GM19328 (cell line): ENCODE data around the gene CARD14.
"Not testable (repeated sequence)": the region's sequence is repeated elsewhere in the genome, so short reads cannot be mapped to it uniquely, and the experiment has no call there.

ENCODE experiments used
- ATAC-seq: cut with Tn5 transposase; IDR thresholded peaks from one replicate; pipeline ENCODE4 v1.9.1; 2021; ENCODE audit warnings: mild to moderate bottlenecking, moderate library complexity; ENCODE audit not compliant: unreplicated experiment

CARD14 gene

DNA sequence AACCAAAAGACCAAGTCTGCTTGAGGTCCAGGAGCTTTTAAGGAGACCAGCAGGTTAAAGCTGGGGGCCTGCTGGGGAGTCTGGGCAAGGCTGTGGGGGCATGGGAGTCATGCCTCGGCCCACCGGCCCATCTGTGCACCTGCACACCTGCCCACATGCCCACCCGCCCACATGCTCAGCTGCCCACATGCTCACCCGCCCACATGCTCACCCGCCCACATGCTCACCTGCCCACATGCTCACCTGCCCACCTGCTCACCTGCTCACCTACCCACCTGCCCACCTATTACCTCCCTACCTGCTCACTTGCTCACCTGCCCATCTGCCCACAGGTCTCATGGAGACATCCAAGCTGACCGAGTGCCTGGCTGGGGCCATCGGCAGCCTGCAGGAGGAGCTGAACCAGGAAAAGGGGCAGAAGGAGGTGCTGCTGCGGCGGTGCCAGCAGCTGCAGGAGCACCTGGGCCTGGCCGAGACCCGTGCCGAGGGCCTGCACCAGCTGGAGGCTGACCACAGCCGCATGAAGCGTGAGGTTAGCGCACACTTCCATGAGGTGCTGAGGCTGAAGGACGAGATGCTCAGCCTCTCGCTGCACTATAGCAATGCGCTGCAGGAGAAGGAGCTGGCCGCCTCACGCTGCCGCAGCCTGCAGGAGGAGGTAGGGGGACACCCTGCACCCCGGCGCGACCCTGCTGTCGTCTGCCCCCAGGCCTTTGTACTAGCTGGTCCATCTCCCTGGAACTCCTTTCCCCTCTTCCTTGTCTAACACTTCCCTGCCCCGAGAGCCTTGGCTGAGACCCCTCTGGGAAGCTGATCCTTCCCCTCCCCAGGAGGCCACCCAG, 14.0 kb downstream of the CARD14 start:
- ATAC-seq: no peak

DNA sequence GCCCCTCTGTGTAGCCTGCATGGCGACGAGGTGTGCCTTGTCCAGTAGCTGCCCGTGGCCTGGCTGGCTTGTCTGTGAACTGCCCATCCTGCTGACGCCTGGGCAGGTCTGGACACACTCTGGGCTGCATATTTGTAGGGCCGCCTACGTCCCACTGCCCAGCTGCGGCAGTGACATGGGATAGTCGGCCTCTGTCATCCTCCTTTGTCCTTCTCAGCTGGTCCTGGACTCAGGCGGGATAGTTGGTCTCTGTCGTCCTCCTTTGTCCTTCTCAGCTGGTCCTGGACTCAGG, 14.5 kb downstream of the CARD14 start:
- ATAC-seq: no peak

DNA sequence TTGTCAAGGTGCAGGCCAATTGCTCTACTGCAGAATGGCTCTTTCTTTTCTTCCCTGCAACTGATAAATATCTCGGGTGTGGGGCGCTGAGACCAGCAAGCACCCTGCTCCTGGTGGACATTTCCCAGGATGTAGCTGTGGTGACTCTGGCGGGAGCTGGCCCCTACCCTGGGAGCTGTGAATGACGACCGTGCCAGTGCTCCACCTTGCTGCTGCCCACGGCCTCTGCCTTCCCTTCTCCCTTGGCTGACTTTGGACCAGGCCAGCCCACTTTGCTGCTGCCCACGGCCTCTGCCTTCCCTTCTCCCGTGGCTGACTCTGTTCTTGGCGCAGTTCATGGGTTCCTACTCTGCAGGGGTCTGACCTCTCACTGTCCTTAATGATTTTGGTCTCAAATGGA, 16.1 kb downstream of the CARD14 start:
- no peak for ATAC-seq

DNA sequence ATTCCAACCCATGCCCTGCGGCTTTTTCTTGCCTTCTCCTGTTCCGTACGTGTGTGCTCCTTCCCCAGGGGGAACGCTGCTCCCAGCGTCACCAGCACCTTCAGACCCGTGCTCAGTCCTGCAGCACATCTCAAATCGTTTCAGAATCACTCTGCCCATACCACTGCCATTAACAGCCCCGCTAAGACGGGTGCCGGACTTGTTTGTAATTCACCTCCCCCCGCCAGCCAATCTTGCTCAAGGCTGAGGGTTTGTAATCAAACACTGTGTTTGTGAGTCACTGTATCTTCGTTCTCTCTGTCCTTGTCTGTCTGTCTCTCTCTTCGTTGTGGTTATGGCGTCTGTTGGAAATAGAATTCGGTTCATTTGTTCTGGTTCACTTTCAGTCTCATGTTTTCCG, 17.3 kb downstream of the CARD14 start:
- ATAC-seq: no peak

DNA sequence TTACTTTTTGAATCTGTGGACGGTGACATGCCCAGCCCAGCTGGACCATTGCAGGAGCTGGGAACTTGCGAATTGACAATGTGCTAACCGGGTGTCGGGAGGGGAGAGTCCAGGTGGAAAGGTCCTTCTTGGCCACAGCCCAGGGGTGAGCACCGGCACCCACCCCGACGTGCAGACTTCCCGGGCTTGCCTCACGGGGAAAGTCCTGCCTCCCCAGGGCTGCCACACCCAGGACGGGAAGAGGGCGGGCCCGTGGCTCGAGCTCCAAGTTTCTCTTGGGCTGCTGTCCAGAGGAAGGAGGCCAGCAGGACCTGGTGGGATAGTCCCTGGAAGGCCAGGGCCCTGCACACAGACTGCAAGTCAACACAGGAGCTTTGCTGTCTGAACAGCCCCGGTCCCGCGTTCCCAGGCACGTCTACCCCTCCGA, 17.7 kb downstream of the CARD14 start:
- ATAC-seq: no peak

DNA sequence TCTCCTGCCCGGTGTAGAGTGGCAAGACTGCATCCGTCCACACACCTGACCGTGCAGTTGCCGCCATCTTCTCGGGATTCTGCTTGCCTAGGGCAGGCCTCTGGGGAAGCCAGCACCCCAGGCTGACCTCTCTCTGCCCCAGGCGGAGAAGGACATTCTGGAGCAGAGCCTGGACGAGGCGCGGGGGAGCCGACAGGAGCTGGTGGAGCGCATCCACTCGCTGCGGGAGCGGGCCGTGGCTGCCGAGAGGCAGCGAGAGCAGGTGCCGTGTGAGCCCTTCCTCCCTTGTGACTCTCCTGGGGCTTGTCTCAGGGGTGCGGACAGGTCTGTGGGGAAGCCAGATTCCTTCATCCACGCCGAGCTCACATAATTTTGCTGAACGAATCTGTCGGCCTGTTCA, 19.8 kb downstream of the CARD14 start:
- no peak for ATAC-seq

DNA sequence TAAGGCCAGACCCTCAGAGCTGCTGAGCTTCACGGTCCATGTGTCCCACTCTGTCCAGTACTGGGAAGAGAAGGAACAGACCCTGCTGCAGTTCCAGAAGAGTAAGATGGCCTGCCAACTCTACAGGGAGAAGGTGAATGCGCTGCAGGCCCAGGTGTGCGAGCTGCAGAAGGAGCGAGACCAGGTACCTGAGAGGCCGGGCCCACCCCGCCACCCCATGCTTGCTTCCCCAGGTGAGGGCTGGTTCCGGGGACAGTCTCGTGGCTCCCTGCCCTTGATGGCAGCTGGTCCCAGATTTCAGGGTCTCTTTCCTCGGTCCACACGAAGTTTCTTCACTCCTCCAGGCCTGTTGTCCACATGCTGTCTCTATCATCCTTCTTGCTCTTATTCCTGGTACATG, 20.9 kb downstream of the CARD14 start:
- ATAC-seq: no peak

DNA sequence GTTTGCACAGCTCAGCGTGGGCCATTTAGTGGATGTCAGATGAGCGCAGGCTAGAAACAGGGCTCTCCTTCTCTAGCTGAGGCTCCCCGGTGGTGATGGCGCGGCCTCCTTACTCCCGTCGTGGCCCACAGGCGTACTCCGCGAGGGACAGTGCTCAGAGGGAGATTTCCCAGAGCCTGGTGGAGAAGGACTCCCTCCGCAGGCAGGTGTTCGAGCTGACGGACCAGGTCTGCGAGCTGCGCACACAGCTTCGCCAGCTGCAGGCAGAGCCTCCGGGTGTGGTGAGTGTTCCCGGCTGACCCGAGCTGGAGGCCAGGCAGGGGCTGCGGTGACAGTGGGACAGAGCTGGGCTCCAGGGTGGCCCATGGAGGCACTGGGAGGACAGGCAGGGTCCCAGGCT, 21.4 kb downstream of the CARD14 start:
- no peak for ATAC-seq

DNA sequence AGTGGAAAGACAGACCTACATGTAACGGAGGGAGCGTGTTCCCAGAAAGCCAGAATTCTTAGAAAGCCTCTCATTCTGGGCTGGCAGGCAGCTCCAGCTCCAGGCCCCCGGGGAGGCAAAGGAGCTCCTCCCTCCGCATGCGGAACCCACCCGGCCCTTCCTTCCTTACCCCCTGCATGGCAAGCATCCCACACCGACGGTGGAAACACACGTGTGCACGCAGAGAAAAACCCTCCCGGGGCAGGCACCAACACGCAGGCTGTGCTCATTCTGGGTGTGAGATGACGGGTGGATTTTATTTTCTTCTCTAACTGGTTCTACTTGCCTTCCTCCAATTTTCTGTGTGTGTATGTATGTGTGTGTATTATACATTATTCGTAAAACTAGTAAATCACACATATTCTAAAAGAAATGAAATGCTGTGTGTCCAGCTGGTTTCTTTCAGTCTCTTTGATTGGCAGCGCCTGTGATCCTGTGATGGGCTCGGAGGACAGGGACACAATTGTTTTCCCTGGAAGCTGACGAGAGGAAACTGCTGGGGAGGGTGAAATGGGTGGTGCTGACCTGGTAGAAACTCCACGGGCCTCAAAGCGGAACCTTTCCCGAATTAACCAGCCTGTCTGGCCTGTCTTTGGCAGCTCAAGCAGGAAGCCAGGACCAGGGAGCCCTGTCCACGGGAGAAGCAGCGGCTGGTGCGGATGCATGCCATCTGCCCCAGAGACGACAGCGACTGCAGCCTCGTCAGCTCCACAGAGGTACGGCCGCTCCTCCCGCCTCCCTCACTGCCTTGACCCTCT, 22.2 kb downstream of the CARD14 start:
- no peak for ATAC-seq

DNA sequence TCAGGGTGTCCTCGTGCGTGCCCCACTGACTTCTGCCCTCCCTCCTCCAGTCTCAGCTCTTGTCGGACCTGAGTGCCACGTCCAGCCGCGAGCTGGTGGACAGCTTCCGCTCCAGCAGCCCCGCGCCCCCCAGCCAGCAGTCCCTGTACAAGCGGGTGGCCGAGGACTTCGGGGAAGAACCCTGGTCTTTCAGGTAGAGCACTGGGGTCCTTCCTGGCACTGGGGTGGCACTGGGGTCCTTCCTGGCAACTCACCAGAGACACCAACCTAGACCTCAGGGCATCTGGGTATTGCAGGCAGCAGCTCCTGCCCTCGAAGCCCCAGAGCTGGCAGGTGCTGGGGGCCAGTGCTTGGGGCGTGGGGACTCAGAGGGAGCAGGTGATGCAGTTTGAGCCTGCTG, 25.3 kb downstream of the CARD14 start:
- ATAC-seq: no peak

DNA sequence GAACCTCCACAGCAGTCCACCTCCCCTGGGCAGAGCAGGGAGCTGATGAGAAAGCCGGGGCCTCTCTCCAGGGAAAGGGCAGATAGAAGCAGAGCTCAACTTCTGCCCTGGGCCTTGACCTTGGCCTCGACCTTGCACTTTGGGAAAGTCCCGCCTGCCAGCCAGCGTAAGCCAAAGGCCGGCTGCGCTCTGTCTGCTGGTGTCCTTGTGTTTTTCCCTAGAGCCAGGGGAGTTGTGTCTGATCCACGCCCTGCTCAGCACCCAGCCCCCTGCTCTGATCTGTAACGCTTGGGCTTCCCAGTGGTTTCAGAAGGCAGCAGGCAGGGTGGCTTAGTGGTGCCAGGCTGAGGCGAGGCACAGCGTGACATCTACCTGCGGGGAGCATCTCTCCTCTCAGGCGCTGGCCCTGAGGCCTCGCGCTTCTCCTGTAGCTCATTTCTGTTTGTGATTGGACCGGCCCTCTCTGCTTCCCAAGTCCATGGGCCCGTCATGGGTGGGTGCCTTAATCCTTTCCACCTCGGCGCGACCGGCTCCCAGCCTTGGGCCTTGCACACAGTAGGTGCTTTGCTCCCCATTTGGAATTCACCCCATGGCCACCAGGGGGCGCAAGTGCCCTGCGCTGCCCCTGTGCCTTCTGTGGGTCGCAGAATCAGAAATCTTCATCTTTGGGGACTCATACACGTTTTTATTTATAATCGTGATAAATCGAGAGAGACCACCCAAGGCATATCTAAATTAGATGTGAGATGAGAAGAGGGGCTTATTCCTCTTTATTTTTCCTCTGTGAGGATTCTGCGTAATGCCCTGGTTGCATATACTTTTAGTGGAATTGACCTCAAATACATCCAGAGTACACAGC, 26.1 kb downstream of the CARD14 start:
- ATAC-seq: no peak

DNA sequence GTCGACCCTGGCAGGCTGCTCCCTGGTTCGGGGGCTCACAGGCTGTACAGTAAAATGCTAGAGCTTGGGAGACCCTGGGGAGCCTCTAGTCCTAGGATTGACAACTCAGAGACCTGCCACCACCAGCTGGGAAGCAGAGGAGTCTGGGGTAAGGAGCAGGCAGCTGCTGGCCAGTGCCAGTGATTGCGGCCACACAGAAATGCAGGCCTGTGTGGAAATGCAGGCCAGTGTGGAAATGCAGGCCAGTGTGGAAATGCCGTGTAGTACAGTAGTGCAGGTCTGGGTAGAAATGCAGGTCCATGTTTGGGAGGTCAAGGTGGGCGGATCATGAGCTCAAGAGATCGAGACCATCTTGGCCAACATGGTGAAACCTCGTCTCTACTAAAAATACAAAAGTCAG, 26.8 kb downstream of the CARD14 start:
- ATAC-seq: no peak

DNA sequence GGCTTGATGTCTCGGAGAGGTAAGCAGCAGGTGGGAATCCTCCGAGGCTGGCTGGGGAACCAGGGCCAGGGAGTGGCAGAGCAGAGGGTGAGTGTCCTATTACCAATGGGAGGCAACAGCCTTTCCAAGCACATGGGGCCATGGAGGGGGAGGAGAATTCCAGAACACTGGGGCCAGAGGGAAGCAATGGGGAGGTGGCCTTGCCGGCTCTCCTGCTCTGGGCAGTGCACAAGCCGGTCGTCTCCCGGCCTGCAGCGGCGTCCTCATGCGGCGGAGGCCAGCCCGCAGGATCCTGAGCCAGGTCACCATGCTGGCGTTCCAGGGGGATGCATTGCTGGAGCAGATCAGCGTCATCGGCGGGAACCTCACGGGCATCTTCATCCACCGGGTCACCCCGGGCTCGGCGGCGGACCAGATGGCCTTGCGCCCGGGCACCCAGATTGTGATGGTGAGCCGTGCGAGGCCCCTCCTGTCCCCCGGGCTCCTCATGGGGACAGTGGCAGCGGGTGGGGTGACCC, 28.4 kb downstream of the CARD14 start:
- ATAC-seq: no peak

DNA sequence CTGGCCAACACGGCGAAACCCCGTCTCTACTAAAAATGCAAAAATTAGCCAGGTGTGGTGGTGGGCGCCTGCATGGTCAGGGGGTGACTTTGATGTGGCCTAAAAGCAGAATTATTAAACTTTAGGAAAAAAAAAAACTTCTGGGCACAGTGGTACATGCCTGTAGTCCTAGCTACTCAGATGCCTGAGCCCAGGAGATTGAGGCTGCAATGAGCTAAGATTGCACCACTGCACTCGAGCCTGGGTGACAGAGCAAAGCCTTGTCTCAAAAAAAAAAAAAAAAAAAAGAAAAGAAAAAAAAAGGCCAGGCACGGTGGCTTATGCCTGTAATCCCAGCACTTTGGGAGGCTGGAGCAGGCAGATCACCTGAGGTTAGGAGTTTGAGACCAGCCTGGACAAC, 29.5 kb downstream of the CARD14 start:
- not testable (repeated sequence) for ATAC-seq

DNA sequence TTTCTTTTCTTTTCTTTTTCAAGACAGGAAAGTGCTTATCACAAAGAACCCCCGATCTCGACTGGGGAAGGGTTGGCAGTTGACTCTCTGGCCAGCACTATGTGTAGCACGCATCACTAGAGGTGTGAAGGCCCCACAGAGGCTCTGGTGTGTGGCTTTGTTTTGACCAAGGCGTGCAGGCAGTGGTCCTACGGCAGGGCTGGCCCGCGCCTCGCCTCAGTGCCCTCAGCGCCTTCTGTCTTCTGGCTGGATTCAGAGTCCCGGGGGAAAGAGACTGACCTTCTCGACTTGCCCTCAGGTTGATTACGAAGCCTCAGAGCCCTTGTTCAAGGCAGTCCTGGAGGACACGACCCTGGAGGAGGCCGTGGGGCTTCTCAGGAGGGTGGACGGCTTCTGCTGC, 31.6 kb downstream of the CARD14 start:
- ATAC-seq: no peak

DNA sequence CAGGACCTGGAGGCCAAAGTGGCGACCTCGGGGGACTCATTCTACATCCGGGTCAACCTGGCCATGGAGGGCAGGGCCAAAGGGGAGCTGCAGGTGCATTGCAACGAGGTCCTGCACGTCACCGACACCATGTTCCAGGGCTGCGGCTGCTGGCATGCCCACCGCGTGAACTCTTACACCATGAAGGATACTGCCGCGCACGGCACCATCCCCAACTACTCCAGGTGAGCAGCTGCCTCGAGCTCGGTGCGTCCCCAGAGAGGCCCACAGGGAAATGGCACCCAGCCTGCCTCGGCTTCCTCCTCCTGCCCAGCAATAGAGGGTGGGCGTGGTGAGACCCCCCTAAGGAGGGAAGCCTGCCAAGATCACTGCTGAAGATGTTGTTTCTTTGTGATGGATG, 32.4 kb downstream of the CARD14 start:
- no peak for ATAC-seq

DNA sequence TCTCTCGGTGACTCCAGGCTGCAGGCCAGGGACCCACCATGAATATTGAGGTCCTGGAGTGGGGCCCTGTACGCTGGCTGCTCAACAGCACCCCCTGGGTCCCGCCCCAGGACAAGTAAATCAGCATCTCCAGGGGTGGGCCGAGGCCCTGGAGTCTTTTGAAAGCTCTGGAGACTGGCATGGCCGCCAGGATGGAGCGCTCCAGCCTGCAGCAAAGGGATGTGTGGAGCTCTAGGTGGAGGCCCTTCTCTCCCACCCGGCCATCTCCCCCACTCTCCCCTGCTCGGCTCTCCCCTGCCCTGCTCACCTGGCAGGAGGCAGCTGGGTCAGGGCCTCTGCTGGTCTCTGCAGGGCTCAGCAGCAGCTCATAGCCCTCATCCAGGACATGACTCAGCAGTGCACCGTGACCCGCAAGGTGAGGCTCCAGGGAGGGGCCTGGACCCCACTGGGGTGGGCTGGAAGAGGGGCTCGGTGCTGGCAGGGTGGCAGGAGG, 33.7 kb downstream of the CARD14 start:
- ATAC-seq: no peak

DNA sequence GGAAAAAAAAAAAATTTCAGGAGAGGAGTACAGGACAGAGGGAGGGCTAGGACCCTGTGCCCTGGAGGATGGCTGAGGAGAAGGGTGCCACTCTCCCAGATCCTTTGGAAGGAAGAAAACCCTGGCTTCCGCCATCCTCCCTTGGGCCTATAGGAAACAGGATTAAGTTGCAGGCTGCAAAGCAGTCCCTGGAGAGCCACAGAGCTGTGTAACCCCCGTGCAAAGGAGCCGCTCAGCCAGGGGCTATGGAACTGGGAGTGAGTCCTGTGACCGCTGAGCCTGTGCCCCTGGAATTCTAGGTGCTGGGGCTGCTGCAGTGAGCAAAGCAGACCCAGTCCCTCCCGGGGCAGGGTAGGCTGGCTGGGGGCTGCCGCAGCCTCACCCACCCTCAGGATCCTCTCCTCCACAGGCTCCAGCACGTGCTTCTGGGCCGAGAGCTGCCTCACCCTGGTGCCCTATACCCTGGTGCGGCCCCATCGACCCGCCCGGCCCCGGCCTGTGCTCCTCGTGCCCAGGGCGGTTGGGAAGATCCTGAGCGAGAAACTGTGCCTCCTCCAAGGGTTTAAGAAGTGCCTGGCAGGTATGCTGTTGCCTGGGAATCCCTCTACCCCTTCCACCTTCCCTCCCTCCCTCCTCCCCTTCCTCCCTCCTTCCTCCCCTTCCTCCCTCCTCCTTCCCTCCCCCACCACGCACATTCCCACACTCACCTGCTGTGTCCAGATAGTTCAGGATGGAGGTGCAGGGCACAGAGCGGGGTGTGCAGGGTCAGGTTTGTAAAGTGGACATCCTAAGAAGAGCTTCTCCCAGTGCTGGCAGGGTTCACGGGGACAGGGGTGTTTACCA, 35.0 kb downstream of the CARD14 start:
- ATAC-seq: no peak

DNA sequence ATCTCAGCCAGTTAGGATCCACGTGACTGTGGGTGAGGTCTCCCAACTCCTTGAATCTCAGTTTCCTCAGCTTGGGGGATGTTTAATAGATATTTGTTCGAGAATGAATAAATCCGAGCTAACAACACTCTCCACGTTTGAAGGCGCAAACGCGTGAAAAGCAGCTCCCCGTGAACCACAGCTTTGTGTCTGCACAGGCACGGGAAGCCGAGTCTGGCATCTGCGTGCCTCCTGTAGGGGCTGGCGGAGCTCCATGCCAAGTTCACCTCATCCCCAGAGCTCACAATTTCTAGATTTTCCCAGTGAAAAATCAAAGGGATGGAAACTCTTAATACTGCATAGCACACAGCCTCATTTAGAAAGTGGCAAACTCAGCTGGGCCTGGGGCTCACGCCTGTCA, 36.0 kb downstream of the CARD14 start:
- ATAC-seq: no peak

DNA sequence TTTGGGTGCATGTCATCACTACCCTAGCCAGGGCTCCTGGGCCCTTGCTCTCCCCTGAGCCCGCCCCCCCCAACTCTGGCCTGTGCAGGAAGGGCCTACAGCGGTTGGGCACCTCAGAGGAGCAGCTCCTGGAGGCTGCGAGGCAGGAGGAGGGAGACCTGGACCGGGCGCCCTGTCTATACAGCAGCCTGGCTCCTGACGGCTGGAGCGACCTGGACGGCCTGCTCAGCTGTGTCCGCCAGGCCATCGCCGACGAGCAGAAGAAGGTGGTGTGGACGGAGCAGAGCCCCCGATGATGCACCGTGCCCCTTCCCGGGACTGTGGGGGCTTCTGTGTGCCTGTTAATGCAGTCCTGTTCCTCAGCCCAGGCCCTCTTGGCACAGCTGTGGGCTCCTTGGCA, 38.2 kb downstream of the CARD14 start:
- no peak for ATAC-seq
